ENCODE measurements around the gene PEAR1. TPM values are rescaled to one million over a fixed set of nuclear protein-coding genes. Genes with fewer than 3 reads are reported as not detected.

The PEAR1 gene
- total and polyA plus RNA-seq, 2 of the 8 experiments (the other 6 are each of a cell fraction or from before 2014, with no cell fraction given) = 0.63 to 0.71 TPM

DNA sequence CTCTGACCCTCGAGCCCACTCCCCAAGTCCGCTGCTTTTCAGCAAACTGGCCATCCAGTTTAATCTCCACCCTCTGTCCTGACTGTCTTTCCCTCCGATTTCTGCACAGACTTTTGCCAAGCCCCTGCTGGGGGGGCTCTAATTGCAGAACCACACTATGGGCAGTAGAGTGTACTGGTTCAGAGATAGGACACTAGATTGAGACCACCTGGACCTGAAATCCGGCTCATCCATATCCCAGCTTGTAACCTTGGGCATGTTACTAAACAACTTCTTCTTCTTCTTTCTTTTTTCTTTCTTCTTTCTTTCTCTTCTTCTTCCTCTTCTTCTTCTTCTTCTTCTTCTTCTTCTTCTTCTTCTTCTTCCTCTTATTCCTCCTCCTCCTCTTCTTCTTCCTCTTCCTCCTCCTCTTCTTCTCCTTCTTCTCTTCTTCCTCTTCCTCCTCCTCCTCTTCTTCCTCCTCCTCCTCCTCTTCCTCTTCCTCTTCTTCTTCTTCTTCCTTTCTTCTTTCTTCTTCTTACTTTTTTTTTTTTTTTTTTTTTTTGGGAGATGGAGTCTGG is 34.6 kb downstream of the PEAR1 start (continued):
- TF ChIP-seq FOSL1 (IDR thresholded peaks at IDR 0.05; ENCODE audit: insufficient read depth, low read depth, low read length) (no peak), KDM4A (IDR thresholded peaks at IDR 0.05; ENCODE audit: low read depth, low read length, severe bottlenecking) (no peak), MAFK (IDR thresholded peaks at IDR 0.05; ENCODE audit: low read depth, low read length) (no peak), POLR2AphosphoS5 (IDR thresholded peaks at IDR 0.05; ENCODE audit: low read depth, low read length) (no peak), CHD7 (IDR thresholded peaks at IDR 0.05; ENCODE audit: insufficient replicate concordance, low read length) (no peak), SIN3A (conservative IDR thresholded peaks at IDR 0.05 in 1 of 2, IDR thresholded peaks at IDR 0.05 in 1 of 2; ENCODE audit: low read depth in 1 of 2, low read length in 2 of 2) (no peak)
- TF ChIP-seq, protein P1, sequence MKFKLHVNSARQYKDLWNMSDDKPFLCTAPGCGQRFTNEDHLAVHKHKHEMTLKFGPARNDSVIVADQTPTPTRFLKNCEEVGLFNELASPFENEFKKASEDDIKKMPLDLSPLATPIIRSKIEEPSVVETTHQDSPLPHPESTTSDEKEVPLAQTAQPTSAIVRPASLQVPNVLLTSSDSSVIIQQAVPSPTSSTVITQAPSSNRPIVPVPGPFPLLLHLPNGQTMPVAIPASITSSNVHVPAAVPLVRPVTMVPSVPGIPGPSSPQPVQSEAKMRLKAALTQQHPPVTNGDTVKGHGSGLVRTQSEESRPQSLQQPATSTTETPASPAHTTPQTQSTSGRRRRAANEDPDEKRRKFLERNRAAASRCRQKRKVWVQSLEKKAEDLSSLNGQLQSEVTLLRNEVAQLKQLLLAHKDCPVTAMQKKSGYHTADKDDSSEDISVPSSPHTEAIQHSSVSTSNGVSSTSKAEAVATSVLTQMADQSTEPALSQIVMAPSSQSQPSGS (IDR thresholded peaks at IDR 0.05; ENCODE audit: low read length) = no peak
